GM12875 (cell line): ENCODE measurements around the gene ADAMTSL1.

Experiments
- H3K4me3 ChIP-seq: one replicate; pipeline ENCODE4 v1.5.1; 2011; ENCODE audit warnings: low read depth, low read length, control low read depth
- CTCF ChIP-seq: IDR thresholded peaks from 2 replicates; pipeline ENCODE4 v1.5.1; 2011; ENCODE audit warnings: low read depth, mild to moderate bottlenecking, control low read depth, inconsistent platforms, low read length, moderate library complexity, borderline replicate concordance; ENCODE audit not compliant: insufficient read depth

Gene ADAMTSL1

GRCh38 chr9:18708429-18708828, 234.5 kb downstream of the ADAMTSL1 start:
- TF ChIP-seq CTCF = no peak
- H3K4me3 ChIP-seq = no peak overlapping the region

- H3K4me3 ChIP-seq = no peak overlapping the region
- TF ChIP-seq CTCF = no peak
Observed at GRCh38 chr9:18710065-18710464, 236.1 kb downstream of the ADAMTSL1 start.

GRCh38 chr9:18717759-18718158, 243.8 kb downstream of the ADAMTSL1 start:
- TF ChIP-seq CTCF = no peak
- H3K4me3 ChIP-seq = no peak overlapping the region

- TF ChIP-seq CTCF = no peak
- H3K4me3 ChIP-seq = no peak overlapping the region
Observed at GRCh38 chr9:18718393-18718792, 244.4 kb downstream of the ADAMTSL1 start.

- TF ChIP-seq CTCF = no peak
- H3K4me3 ChIP-seq = no peak overlapping the region
Observed at GRCh38 chr9:18718932-18719331, 245.0 kb downstream of the ADAMTSL1 start.

GRCh38 chr9:18720691-18721090, 246.7 kb downstream of the ADAMTSL1 start:
- H3K4me3 ChIP-seq = no peak overlapping the region
- TF ChIP-seq CTCF = no peak

- TF ChIP-seq CTCF = no peak
- no peak overlapping the region for H3K4me3 ChIP-seq
Observed at GRCh38 chr9:18721267-18721994, 247.5 kb downstream of the ADAMTSL1 start.
